DMS 273 treated with DMSO at 0.1 percent for 48 hours (cell line): ENCODE data around the gene FRMD6.

Experiments used
- DNase-seq: peaks from one replicate; lab custom pipeline; 2025; lab: John Stamatoyannopoulos, UW

FRMD6 gene

DNA sequence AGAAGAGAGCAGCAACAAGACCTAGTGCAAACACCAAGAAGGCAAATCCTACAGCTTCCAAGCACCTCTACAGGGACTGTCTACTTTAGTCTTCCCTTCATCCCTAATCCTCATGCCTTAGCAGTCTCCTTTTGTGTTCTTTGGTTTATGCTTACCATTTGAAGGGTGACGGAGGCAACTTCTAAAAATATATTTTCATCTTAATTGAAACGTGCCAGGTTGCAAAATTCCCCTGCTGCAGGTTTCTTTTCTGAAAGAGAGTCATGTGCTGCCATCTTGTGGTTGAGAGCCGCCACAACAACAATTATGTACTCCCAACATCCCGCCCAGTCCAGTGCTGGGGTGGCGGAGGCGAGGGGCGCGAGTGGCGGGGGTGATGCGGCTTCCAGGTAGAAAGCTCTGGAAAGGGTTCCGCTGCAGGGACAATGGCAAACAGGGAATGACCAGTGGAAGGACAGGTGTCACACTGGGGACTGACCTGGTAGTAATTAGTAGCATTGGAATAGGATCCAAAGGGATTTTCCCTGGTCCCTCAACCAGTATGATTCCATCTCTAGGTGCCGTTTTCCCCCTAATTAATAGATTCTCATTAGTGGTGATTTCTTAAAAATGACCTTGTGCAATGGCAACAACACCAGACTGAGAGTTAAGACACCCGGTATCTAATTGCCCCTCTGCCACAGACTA lies 128.4 kb downstream of the FRMD6 start:
- peak; percentile 35 for DNase-seq
